Measurements from ENCODE around the gene FAT1.
A peak's percentile ranks its signal among the peaks of the same experiment; 100 is the strongest.

Gene FAT1

GRCh38 chr4:186725469-186726425, 2.1 kb upstream of the FAT1 start:
- peak in 49 of 51 donors; percentile 4 to 78 (median 54) for DNase-seq

GRCh38 chr4:186724864-186725468, 1.3 kb upstream of the FAT1 start:
- peak in 2 of 51 donors; percentile 32 to 52 for DNase-seq

DNA sequence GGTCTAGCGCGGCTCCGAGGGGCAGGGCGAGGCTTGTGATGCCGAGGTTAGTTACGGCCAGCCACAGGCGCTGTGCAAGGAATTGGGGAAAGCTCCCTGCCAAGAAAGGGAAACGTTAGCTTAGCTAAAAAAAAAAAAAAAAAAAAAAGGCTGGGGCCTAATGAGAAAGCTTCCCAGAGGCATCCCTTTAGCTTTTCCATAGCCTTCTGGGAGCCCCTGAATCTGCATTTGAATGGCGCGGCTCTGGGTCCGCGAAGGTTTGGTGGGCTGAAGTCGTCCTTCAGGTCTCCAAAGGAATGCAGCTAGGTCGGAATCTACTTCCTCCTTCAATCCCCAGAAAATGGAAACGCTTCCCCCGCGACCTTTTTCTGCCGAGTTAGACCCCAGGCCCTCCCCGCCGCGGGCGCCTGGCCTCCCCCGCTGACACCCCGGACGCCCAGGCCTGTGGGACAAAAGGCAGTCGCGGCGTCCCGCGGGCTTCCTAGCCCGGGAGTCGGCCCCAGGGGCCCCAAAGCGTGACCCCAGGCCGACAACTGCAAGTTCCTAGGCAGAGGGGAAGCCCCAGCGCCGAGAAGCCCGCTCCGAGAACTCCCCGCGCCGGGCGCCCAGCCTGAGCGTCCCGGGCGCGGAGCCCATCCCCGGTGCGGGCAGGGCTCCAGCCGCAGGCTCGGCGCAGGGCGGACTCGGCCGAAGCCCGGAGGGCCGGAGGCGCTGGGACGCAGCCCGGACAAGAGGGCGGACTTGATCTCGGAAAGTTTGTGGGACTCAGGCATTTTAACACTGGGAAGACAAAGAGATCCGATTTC, 605 bp upstream of the FAT1 start:
- peak in 40 of 51 donors; percentile 6 to 71 (median 38) for DNase-seq

DNA sequence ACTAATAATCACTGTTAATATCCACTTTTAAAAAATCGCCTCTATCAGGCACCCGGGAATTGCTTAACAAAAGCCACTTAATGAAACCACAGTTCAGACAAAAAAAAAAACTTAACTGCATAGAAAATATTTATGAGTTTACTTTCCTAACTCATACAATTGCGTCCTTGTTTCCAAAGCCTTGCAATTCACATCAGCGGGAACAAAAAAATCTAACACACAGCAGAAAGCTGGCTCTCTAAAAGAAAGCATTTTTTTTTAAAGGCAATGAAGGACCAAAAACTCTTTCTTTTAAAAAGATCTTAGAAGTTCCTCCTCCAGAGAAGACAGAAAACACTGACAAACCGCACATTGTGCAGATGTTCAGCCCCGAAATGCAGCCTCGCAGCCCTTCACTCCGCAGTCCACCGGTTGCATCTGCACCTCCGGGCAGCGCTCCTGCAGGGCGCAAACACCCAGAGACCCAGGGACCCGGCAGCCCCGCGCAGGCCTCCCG, 812 bp downstream of the FAT1 start:
- peak in 7 of 51 donors; percentile 14 to 67 (median 35) for DNase-seq

DNA sequence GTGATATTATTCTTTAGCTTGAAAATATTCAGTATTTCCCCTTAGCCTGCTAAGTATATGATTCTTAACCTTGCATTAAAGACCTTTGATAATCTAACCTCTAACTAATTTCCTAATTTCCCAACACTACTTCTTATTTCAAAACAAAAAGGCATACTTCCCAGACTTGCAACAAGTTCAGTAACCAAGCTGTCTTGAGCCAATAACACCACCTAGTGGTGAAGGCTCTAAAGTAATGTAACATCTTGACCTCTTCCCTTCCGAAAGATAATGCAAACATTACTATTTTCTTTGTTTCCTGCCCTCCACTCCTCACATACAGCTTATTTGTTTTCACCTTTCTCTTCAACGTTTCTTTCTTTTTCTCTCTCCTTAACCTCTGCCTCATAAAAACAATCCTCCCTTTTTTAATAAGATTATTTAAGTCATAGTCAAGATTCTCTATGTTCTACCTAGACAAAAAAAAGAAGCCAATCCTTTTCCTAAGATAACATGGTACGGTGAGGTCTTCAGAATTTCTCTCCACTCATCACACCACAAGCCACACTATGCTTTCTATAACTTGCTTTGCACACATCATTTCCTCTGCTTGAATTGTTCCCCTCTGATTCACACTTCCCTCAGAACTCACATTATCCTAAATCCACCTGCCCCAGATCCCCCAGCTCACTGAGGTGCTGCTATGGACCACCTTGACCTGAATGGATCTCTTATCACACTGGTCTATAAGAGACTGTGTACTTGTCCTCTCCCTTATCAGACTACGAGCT, 3.5 kb downstream of the FAT1 start:
- no peak for DNase-seq

DNA sequence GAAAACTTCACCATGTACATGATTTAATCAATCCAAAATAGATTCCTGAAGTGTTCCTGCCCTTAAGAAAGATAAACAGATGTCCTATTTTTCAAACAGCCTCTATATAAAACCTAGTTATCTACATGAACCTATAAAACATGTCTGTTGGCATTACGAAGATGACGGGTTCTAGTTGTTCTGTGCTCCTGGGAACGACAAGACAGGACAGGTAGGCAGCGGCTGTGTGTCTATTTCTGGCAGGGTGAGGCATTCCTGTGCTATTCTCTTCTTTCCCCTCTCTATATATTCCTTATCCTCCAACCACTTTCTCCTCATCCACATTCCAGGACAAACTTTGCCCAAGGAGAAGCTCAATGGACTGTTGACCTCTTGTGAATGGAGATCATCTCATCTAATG, 6.1 kb downstream of the FAT1 start:
- no peak for DNase-seq

DNA sequence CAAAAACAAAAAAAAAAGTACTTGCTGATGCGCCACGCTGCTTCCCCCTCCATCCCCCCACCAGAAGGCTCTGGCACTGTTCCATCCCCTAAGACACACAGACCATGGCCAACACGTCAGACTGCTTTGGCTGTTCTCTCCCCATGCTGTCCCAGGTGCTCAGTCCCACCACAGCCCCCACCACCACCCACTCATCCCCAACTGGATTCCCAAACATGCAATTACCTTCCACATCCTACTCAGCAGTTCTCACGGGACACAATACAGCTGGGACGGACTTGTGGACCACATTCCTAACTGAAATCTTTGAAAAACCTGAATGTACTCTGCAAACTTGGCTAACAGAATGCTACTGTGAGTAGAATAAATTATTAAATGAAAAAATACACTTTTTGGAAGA, 8.6 kb downstream of the FAT1 start:
- peak in 2 of 51 donors; percentile 8 to 10 for DNase-seq

DNA sequence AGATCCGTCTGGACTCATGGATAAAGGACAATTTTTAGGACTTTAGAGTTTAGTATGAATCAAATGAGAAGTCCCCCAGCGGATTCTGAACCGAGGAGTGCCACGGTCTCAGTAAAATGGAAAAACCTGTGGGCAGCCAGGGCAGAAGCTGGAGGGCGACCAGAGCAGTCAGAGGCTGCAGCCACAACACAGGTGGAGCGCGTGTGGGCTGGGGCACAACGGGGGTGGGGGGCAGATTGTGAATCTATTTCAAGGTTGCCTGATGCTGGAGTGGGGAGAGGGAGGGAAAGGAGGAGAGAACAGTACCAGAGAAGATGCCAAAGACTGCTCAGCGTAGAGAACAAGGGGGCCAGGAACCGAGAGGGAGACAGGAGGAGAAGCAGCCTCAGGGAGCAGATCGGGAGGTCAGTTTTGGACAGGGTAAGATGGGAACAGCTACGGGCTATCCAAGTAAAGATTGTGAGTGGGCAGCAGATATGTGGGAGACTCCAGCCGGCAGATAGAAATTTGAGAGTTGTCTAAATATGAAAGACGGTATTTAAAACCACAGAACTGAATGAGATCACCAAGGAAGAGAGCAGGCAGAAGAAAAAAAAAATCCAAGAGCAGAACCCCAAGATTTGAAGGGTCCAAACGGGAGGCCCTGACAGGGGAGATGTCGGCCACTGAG, 9.5 kb downstream of the FAT1 start:
- no peak for DNase-seq

DNA sequence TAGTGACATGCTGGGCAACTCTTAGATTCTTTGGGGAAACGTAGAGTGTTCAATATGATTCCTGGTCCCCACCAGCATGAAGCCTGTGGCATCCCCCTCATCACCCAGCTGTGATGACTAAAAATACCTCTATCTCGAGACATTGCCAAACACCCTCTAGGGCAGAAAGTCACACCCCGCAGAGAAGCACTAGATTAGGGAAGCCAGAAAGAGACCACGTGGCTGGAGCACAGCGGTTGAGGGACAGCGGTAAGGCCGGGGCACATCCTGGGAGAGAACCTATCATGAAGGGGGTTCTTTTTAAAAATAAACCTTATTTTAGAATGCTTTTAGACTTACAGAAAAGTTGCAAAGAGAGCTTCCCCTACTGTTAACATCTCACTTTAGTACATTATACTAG, 11.0 kb downstream of the FAT1 start:
- no peak for DNase-seq

- no peak for DNase-seq
These were observed 13.0 kb downstream of the FAT1 start for GRCh38 chr4:186710521-186711119.

- no peak for DNase-seq
These were observed 14.1 kb downstream of the FAT1 start for GRCh38 chr4:186709517-186709916.

DNA sequence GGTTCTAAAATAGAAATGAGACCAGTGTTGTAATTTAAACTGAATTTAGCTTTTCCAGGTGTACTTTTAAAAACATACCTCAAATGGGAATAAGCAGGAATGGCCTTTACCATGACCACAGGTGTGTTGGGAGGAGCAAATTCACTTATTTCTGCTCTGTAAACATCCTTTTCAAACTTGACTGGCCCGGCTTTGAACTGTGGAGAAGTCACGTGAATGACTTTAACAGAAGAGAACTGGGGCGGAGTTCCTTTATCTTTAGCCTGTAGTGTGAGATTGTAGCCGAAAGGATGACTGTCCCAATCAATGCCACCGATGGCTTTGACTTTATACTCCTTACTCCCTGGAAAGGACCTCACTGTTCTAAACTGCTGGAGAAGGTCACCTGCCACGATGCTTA, 15.1 kb downstream of the FAT1 start:
- DNase-seq = no peak

GRCh38 chr4:186707996-186708395, 15.7 kb downstream of the FAT1 start:
- no peak for DNase-seq

- no peak for DNase-seq
These were observed 16.1 kb downstream of the FAT1 start for GRCh38 chr4:186707574-186707973.

DNA sequence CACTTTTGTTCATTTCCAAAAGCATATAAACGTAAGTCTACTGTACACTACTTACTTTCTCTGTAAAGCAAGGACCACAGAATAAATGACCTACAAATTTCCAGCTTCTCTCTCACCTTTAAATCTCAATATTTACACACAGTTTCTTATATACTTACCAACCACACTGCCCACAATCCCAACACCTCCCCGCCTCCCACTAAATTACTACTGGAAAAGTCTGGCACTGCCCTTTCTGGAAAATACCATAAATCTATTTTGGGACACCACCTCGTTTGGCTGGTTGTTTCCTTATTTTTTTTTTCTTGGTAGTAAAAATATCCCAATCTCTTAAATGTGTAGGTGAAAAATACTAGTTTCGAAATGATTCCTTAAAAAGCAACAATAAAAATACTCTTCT, 19.6 kb downstream of the FAT1 start:
- no peak for DNase-seq

- DNase-seq = no peak
These were observed 20.1 kb downstream of the FAT1 start for GRCh38 chr4:186703510-186703909.

- no peak for DNase-seq
These were observed 20.7 kb downstream of the FAT1 start for GRCh38 chr4:186702940-186703339.

- DNase-seq = no peak
These were observed 21.4 kb downstream of the FAT1 start for GRCh38 chr4:186702297-186702696.

DNA sequence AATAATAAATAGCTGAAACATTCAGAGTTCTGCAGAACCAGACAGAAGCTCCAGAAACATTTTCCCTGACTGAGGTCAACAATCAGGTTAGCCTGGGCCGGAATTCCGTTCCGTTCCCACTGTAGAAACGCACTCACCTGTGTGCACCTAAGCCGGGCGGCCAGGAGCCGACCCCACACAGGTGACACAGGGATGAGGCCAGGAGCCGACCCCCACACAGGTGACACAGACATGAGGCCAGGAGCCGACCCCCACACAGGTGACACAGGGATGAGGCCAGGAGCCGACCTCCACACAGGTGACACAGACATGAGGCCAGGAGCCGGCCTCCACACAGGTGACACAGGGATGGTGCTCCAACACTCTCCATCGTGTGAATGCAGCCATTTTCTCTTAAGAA, 21.9 kb downstream of the FAT1 start:
- DNase-seq = no peak

- DNase-seq = peak in 19 of 51 donors; percentile 4 to 59 (median 31)
These were observed 22.4 kb downstream of the FAT1 start for GRCh38 chr4:186701273-186701672.
